Raji (cell line): ENCODE results near the gene PPARA.

ENCODE experiments used
- POLR2A ChIP-seq: IDR thresholded peaks from 2 replicates; pipeline ENCODE4 v1.6.1; 2011; ENCODE audit warnings: low read depth, low read length, control low read depth; ENCODE audit not compliant: insufficient read depth

The PPARA gene

GRCh38 chr22:46246178-46246577 is 95.9 kb downstream of the PPARA start:
- TF ChIP-seq POLR2A, result no peak

- no peak for TF ChIP-seq POLR2A
Observed at GRCh38 chr22:46247443-46247975, 97.2 kb downstream of the PPARA start.

- peak; percentile 91 for TF ChIP-seq POLR2A
Observed at GRCh38 chr22:46250035-46250782, 99.9 kb downstream of the PPARA start, which contains the start of gene CDPF1. CDPF1 (minus strand) TSS chr22:46250293; CDS start chr22:46248284, 2,009 bp downstream.

GRCh38 chr22:46250783-46251125 is 100.4 kb downstream of the PPARA start:
- TF ChIP-seq POLR2A, result no peak

GRCh38 chr22:46251266-46251665 is 100.9 kb downstream of the PPARA start:
- no peak for TF ChIP-seq POLR2A

- no peak for TF ChIP-seq POLR2A
Observed at GRCh38 chr22:46251816-46252380, 101.6 kb downstream of the PPARA start.

GRCh38 chr22:46256358-46256958 is 106.1 kb downstream of the PPARA start:
- TF ChIP-seq POLR2A, result no peak

GRCh38 chr22:46259374-46259773 is 109.0 kb downstream of the PPARA start:
- no peak for TF ChIP-seq POLR2A

- no peak for TF ChIP-seq POLR2A
Observed at GRCh38 chr22:46260038-46260437, 109.7 kb downstream of the PPARA start.

GRCh38 chr22:46262449-46263215 is 112.3 kb downstream of the PPARA start:
- no peak for TF ChIP-seq POLR2A

GRCh38 chr22:46263216-46263590 is 112.9 kb downstream of the PPARA start, which contains the start of gene PKDREJ:
PKDREJ (minus strand) TSS chr22:46263343; CDS start chr22:46263322, 21 bp downstream.
- TF ChIP-seq POLR2A, result no peak

GRCh38 chr22:46267431-46268279 is 117.3 kb downstream of the PPARA start, which contains the start of gene TTC38:
TTC38 (plus strand) TSS chr22:46268008; CDS start chr22:46268040, 32 bp downstream.
- TF ChIP-seq POLR2A, result no peak

GRCh38 chr22:46269564-46269963 is 119.2 kb downstream of the PPARA start:
- no peak for TF ChIP-seq POLR2A

- no peak for TF ChIP-seq POLR2A
Observed at GRCh38 chr22:46272196-46272595, 121.9 kb downstream of the PPARA start.
